Regular cardiac myocyte (primary cell): Measurements from ENCODE around the gene RAP2A. TPM values are rescaled to one million over a fixed set of nuclear protein-coding genes. Genes with fewer than 3 reads are reported as not detected.

Source experiments
- total RNA-seq: library from RNA; depleted of rRNA; stranded (reverse); fragments of >200 nt; gene quantifications from 2 replicates; pipeline ENCODE4 v1.2.3, GENCODE V29; 2014

RAP2A gene
- total RNA-seq, result 41.7 and 41.8 TPM in 2 replicates

DNA sequence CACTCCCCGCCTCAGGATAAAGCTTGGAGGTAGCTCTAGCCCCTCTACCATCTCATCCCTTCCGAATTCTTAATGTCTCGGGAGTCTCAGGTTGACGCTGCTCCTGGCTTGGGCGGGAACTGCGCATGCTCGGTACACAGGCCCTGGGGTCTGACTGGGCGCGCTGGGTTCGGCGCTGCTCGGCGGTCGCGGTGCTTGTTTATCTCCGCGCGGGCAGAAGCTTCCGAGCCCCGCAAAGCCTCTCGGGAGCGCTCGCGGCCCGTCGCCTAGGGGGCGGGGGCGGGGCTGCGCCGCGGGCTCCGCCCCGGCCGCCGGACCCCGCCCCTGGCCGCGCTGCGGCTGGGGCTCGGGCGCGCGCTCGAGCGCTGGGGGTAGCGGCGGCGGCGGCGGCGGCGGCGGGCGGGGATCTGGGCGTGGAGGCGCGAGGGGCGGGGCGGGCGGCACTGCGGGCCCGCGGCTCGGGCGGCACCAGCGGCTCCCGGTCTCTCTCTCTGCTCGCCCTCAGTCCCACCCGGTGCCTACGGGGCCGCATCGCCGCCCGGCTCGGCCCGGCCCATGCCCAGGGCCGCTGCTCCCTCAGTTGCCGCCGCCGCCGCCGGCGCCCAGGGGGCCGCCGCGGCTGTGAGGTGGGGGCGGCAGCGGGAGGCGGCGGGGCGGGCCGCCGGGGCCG, at the start of gene RAP2A:
Gene RAP2A, plus strand, starts transcription at position 443 of the 670 bp plus-strand sequence. CDS start 302 bp downstream, outside the sequence.

Other genes with a start within 250 kb of the RAP2A start
- 87.4 and 93.6 TPM in 2 replicates for gene MBNL2, start 211.8 kb upstream of the RAP2A start, total RNA-seq